ENCODE results near the gene WTAP. TPM values are rescaled to one million over a fixed set of nuclear protein-coding genes. Genes with fewer than 3 reads are reported as not detected.

Gene WTAP
- total RNA-seq, 1 donor: 159 TPM

DNA sequence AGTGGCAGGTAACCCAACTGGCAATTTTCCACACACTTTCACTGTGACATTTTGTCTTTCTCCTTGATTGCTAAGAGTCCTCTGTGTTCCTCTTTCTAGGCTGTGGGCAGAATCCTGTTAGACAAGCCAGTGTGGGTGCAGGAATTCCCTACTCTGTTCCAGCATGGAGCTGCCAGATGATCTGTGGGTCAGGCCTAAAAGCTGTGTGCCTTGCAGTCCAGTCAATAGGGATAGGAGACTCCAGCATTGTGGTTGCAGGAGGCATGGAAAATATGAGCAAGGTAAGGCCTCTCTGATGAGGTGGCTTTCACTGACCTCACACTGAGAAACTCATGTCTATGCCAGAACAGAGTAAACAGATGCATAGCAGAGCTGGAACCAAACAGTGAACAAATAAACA is 39.6 kb downstream of the WTAP start:
- no peak overlapping the region for H3K4me3 ChIP-seq (ENCODE audit: low read depth, low read length)
- TF ChIP-seq, protein P1, sequence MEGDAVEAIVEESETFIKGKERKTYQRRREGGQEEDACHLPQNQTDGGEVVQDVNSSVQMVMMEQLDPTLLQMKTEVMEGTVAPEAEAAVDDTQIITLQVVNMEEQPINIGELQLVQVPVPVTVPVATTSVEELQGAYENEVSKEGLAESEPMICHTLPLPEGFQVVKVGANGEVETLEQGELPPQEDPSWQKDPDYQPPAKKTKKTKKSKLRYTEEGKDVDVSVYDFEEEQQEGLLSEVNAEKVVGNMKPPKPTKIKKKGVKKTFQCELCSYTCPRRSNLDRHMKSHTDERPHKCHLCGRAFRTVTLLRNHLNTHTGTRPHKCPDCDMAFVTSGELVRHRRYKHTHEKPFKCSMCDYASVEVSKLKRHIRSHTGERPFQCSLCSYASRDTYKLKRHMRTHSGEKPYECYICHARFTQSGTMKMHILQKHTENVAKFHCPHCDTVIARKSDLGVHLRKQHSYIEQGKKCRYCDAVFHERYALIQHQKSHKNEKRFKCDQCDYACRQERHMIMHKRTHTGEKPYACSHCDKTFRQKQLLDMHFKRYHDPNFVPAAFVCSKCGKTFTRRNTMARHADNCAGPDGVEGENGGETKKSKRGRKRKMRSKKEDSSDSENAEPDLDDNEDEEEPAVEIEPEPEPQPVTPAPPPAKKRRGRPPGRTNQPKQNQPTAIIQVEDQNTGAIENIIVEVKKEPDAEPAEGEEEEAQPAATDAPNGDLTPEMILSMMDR (IDR thresholded peaks at IDR 0.05; ENCODE audit: insufficient read depth, low read depth, low read length): no peak
- no peak for DNase-seq (ENCODE audit: low read depth)

GRCh38 chr6:159769470-159769869 is 42.2 kb downstream of the WTAP start:
- TF ChIP-seq, protein P1 (IDR thresholded peaks at IDR 0.05; ENCODE audit: insufficient read depth, low read depth, low read length): no peak
- H3K4me3 ChIP-seq (ENCODE audit: low read depth, low read length): no peak overlapping the region
- DNase-seq (ENCODE audit: low read depth): no peak

GRCh38 chr6:159772196-159772595 is 44.9 kb downstream of the WTAP start:
- TF ChIP-seq, protein P1 (IDR thresholded peaks at IDR 0.05; ENCODE audit: insufficient read depth, low read depth, low read length): no peak
- peak; percentile 79 for DNase-seq (ENCODE audit: low read depth)
- no peak overlapping the region for H3K4me3 ChIP-seq (ENCODE audit: low read depth, low read length)

DNA sequence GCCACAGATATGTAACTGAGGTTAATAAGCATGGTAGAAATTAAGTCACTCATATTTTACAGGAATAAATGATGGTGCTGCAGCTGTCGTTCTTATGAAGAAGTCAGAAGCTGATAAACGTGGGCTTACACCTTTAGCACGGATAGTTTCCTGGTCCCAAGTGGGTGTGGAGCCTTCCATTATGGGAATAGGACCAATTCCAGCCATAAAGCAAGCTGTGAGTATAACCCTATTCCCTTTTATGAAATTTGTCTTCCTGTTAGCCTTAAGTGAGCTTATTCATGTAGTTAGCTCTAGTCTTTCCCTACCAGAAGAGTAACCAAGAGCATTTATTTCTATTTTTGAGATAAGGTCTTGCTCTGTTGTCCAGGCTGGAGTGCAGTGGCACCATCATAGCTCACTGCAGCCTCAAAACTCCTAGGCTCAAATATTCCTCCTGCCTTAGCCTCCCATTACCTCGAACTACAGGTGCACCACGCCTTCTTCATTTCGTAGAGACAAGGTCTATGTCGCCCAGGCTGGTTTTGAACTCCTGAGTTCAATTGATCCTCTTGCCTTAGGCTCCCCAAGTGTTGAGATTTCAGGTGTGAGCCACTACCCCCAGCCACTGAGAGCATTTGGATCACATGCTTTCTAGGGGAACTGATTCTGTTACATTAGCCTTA is 50.1 kb downstream of the WTAP start:
- TF ChIP-seq, protein P1 (IDR thresholded peaks at IDR 0.05; ENCODE audit: insufficient read depth, low read depth, low read length): no peak
- no peak for DNase-seq (ENCODE audit: low read depth)
- no peak overlapping the region for H3K4me3 ChIP-seq (ENCODE audit: low read depth, low read length)

- H3K4me3 ChIP-seq (ENCODE audit: low read depth, low read length): no peak overlapping the region
- DNase-seq (ENCODE audit: low read depth): no peak
- TF ChIP-seq, protein P1 (IDR thresholded peaks at IDR 0.05; ENCODE audit: insufficient read depth, low read depth, low read length): no peak
Observed at GRCh38 chr6:159778131-159778530, 50.8 kb downstream of the WTAP start.

DNA sequence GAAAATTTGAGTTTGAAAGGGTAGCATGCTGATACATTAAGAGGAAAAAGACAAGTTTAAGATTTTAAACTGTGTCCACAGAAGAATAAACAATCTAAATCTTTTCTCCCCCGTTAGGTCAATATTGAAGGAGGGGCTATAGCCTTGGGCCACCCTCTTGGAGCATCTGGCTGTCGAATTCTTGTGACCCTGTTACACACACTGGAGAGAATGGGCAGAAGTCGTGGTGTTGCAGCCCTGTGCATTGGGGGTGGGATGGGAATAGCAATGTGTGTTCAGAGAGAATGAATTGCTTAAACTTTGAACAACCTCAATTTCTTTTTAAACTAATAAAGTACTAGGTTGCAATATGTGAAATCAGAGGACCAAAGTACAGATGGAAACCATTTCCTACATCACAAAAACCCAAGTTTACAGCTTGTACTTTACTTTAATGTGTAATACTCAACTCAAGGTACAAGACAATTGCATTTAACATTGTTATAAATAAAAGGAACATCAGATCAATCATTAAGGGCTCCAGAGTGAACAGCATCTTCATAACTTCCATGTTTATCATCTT is 51.3 kb downstream of the WTAP start:
- H3K4me3 ChIP-seq (ENCODE audit: low read depth, low read length): no peak overlapping the region
- no peak for DNase-seq (ENCODE audit: low read depth)
- TF ChIP-seq, protein P1 (IDR thresholded peaks at IDR 0.05; ENCODE audit: insufficient read depth, low read depth, low read length): no peak
